DMS53 treated with DMSO at 0.1 percent for 48 hours (cell line): ENCODE results near the gene TFDP1.

ENCODE experiments used
- DNase-seq: peaks from one replicate; lab custom pipeline; 2025; ENCODE audit not compliant: unreplicated experiment; lab: John Stamatoyannopoulos, UW

Gene TFDP1

GRCh38 chr13:113596321-113597200 is 12.0 kb downstream of the TFDP1 start:
- DNase-seq, result no peak

DNA sequence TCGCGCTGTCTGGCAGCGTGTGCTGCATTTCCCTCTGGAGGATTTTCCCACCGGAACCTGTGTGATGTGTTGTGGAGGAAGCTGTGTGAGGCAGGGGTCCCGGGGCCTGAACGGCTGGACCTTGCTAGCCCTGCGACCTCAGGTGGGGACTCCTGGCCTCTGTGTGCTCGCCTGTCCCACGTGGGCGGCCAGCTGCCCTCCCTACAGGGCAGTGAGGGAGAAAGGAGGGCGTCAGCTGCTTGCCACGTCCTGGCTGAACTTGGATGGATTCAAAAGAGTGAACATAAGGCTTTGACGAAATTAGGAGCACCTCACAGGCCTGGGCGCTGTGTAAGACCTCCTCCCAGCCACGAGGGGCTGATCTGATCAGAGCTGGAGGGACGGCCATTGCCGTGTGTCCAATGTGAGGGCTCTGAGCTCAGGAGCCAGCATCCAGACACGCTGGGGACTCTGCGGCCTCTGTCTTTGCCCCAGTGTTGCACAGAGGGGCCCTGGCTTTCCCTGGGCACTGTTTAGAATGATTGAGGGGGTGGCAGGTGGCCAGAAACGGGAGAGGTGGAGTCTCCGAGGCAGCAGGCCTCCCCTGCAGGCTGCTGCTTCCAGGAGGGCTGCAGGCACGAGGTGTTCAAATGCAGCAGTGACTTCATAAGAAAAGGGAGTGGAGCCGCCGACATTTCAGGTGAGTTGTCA is 13.0 kb downstream of the TFDP1 start:
- DNase-seq, result no peak

- no peak for DNase-seq
Measured at GRCh38 chr13:113598081-113598410, 13.5 kb downstream of the TFDP1 start.

DNA sequence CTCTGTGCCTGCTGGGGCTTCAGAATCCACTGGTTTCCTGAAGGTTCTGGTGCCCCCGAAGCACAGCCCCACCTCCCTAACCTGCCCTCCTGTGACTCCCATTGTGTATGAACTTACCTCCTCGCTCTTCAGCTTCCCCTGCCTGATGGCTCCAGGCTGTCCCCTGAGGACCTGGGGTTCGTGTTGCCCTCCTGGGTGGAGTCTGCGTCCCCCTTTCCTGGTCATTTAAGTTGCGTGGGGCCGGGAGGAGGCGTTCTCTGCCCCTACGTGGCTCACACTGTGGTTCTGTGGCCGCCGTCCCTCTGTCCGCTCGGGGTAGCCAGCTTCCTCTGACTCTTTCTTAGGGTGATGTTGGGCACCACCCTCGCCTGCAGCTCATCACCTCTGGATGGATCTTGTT is 13.9 kb downstream of the TFDP1 start:
- no peak for DNase-seq

GRCh38 chr13:113599391-113599790 is 14.8 kb downstream of the TFDP1 start:
- DNase-seq, result no peak

GRCh38 chr13:113601166-113602070 is 16.9 kb downstream of the TFDP1 start:
- DNase-seq, result no peak

- DNase-seq, result no peak
Measured at GRCh38 chr13:113602291-113602988, 17.9 kb downstream of the TFDP1 start.

GRCh38 chr13:113603116-113603710 is 18.7 kb downstream of the TFDP1 start:
- DNase-seq, result no peak

DNA sequence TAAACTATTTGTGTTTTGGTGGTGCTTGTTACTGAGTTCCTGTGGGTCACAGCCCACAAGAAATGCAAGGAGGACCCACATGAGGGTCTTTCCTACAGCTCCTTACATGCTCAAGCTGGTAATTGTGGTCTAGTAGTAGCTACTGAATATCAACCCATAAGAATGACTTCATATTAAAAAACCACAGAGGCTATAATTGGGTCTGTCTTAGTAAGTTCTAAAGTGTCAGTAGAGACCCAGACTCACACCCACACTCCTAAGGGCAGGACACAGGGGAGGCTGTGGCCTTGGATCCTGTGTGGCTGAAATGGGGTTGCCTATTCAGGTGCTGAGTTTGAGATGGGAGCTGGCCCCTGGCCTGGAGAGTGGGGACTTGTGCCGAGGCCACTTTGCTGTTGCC is 19.6 kb downstream of the TFDP1 start:
- DNase-seq, result no peak

- no peak for DNase-seq
Measured at GRCh38 chr13:113605461-113605860, 20.9 kb downstream of the TFDP1 start.

GRCh38 chr13:113605866-113606438 is 21.4 kb downstream of the TFDP1 start:
- no peak for DNase-seq

DNA sequence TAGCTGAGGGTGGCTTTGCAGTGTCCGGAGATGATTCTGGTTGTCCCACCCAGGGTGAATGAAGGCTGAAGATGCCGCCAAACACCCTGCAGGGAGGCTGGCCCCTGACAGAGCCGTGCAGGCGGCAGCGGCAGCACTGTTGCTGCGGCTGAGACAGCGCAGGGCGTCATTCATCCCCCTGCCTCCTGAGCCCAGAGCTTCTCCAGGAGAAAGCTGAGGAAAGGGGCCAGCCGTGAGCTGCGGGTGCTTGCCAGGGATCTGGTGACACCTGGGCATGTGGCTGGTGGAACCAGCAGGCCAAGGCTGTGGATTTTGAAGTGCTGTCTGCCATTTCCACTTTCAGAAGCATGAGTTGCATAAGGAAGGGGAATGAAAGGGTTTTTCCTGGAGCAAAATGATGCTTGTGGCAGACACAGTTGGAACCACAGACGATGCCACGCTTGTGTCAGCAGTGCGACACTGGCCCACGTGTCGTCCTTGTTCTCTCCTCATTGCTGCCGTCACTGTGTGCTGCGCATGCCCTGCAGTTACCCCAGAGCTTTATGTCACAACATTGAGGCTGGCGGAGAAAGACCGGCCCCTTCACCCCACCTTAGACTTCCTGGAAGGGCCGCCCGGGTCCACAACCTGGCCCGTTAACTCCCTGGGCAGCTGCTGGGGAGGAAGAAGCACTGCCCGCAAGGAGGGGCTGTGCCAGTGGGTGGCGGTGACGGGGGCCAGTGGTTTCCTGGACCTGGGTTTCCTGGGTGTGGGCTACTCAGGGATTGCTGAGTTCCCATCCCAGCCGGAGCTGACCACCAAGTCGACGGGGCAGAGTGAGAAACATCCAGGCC is 22.7 kb downstream of the TFDP1 start:
- DNase-seq, result no peak

DNA sequence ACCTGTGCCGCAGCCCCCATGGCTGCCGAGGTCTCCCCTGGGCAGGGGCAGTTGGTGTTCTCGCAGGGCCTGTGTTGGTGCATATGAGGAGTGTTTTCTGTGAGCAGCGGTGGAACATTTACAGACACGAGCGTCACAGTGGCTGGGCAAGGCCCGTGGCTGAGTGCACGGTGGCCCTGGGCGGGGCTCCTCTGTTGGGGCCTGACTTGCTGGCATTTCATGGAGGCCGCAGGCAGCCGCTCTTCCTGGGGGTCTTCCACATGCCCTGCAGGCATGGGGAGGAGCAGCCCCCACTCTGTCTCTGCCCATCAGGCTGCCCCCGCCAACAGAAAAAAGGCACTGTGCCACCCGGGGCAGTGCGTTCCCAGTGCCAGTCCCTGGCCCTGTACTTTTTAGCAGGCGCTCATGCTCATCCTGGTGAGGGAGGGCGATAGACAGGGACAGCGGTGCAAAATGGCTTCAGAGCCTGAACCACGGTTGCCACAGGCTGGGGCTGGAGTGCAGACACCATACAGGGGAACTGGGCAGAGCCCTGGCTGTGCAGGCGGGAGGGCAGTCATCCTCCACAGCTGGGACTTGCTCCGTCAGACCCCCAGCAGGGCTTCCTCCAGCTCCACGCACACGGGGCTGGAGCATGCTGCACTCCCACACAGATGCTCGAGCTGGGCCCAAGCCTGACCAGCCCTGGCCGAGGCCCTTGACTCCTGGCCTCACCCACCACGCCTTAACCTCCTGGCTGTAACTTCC is 23.5 kb downstream of the TFDP1 start:
- DNase-seq, result no peak

DNA sequence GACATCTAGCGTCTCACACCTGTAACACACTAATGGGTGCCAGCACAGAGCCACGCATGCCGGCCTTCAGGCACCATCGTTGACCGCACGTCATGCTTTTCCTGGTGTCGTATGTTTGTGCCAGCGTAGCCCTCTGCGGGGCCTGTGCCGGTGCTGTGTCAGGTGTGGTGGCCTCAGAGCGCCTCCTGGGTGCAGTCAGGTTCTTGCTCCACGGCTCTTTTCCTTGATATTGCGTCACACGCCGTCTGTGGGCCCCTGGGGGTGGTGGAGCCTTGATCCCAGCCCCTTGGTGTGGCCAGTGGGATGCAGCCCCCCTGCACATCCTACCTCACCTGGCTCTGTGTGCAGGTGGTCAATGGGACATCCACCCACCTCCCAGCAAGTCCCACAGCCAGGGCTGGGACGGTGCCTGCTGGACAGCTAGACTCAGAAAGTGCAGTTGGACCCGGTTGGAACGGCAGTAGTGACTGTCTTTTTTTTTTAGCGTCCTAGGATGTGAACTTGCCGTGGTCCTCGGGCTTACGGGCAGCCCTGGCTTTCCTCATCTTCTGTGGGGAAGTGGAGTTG is 24.5 kb downstream of the TFDP1 start:
- no peak for DNase-seq

DNA sequence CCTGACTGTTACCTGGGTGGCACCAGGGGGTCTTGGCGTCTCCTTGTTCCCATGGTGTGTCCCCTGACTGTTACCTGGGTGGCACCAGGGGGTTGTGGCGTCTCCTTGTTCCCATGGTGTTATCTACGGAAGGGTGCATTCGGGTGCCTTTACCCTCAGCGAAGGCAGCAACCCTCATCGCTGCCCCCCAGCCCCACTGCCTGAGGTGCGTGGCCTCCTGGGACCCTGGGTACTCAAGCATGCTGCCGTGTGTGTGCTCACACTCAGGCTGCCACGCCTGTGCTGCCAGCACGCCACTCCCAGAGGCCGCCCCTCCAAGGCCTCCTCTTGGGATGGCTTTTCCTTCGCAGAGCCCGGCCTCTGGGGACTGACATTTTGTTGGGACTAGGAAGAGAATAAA is 25.1 kb downstream of the TFDP1 start:
- no peak for DNase-seq

GRCh38 chr13:113610266-113610665 is 25.7 kb downstream of the TFDP1 start:
- no peak for DNase-seq

- DNase-seq, result no peak
Measured at GRCh38 chr13:113611996-113612395, 27.4 kb downstream of the TFDP1 start.

DNA sequence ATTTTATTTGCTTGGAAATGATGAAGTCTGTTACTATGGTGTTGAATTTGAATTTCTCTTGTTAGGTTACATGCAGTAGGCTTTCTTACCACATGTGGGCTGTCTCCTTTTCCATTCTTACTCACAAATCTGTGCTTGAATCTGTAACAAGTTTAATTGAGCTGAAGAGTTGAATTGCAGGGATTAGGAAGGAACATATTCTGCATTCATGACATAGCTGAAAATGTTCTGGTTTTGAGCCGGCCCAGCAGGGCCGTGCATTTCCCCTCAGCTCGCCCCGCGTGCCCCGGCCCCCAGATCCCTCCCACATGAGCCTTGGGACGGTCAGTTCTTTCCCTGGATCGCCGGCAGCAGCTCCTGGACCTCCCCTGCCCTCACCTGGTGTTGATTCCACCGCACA is 28.1 kb downstream of the TFDP1 start:
- no peak for DNase-seq
